HUDEP-2 (cell line): ENCODE measurements around the gene UTS2.
A peak's percentile ranks its signal among the peaks of the same experiment; 100 is the strongest.

ENCODE experiments used
- DNase-seq, 76 experiments: peaks; one replicate each; lab custom pipeline; 2025; ENCODE audit not compliant: unreplicated experiment in 76 of 76; lab: John Stamatoyannopoulos, UW

The UTS2 gene

GRCh38 chr1:7852804-7853683 is at the start of gene UTS2:
TSS of gene UTS2 (minus strand) at chr1:7853065. CDS start at chr1:7853003, 62 bp downstream.
- DNase-seq: no peak

- no peak for DNase-seq
Measured at GRCh38 chr1:7899741-7900140, 46.9 kb upstream of the UTS2 start.

- no peak for DNase-seq
Measured at GRCh38 chr1:7898962-7899361, 46.1 kb upstream of the UTS2 start.

- DNase-seq: no peak
Measured at GRCh38 chr1:7896994-7897393, 44.1 kb upstream of the UTS2 start.

- DNase-seq: no peak
Measured at GRCh38 chr1:7893529-7894180, 40.8 kb upstream of the UTS2 start.

- no peak for DNase-seq
Measured at GRCh38 chr1:7891804-7892203, 38.9 kb upstream of the UTS2 start.

- DNase-seq: no peak
Measured at GRCh38 chr1:7890853-7891252, 38.0 kb upstream of the UTS2 start.

- DNase-seq: no peak
Measured at GRCh38 chr1:7888248-7889081, 35.6 kb upstream of the UTS2 start.

- no peak for DNase-seq
Measured at GRCh38 chr1:7886405-7886745, 33.5 kb upstream of the UTS2 start.

GRCh38 chr1:7885513-7886404 is 32.9 kb upstream of the UTS2 start:
- peak in 27 of 76 experiments; percentile 2 to 33 (median 16) for DNase-seq

- DNase-seq: no peak
Measured at GRCh38 chr1:7884757-7885156, 31.9 kb upstream of the UTS2 start.

GRCh38 chr1:7879228-7879627 is 26.4 kb upstream of the UTS2 start:
- no peak for DNase-seq

GRCh38 chr1:7878027-7878426 is 25.2 kb upstream of the UTS2 start:
- DNase-seq: no peak

- DNase-seq: no peak
Measured at GRCh38 chr1:7873801-7874795, 21.2 kb upstream of the UTS2 start.

- no peak for DNase-seq
Measured at GRCh38 chr1:7871136-7871535, 18.3 kb upstream of the UTS2 start.

GRCh38 chr1:7869136-7869920 is 16.5 kb upstream of the UTS2 start:
- no peak for DNase-seq

GRCh38 chr1:7868070-7868780 is 15.4 kb upstream of the UTS2 start:
- peak in 4 of 76 experiments; percentile 4 to 28 (median 4) for DNase-seq

- DNase-seq: no peak
Measured at GRCh38 chr1:7865978-7866377, 13.1 kb upstream of the UTS2 start.
